B cell (primary cell): ENCODE results near the gene ZSCAN12. TPM values are rescaled to one million over a fixed set of nuclear protein-coding genes. Genes with fewer than 3 reads are reported as not detected.

ENCODE experiments used
- ATAC-seq: fragments of 200-7000 bp; cut with Tn5 transposase; one replicate; pipeline ENCODE4 v1.10.0; 2021; ENCODE audit warnings: low read depth, mild to moderate bottlenecking, moderate number of reproducible peaks, moderate library complexity
- CTCF ChIA-PET: fragments of 350-600 bp; sonication (Branson Sonifier 250); formaldehyde crosslinking; loops from one replicate; lab custom pipeline; 2021; ENCODE audit warnings: antibody characterized with exemption, inconsistent platforms; lab: Charles Lee
- POLR2A ChIA-PET: fragments of 350-600 bp; sonication (Branson Sonifier 250); formaldehyde crosslinking; loops from one replicate; lab custom pipeline; 2021; ENCODE audit warnings: antibody characterized with exemption; lab: Charles Lee
- DNase-seq: peaks from one replicate; pipeline ENCODE4 v3.0.0; 2013
- H2AFZ ChIP-seq: 2 replicates; pipeline ENCODE4 v1.6.1; 2012; ENCODE audit warnings: mild to moderate bottlenecking, low read depth, low read length; ENCODE audit not compliant: insufficient read depth, poor library complexity, severe bottlenecking
- H3K27ac ChIP-seq, 2 donors: 1 replicate in 1 of 2; 2 replicates in 1 of 2; pipeline ENCODE4 v1.5.1; 2012 to 2013; ENCODE audit warnings: low read length in 2 of 2, mild to moderate bottlenecking in 2 of 2, moderate library complexity in 1 of 2
- H3K27me3 ChIP-seq, 4 experiments: fragments of 200-600 bp in 1 of 4; sonication (generic) in 1 of 4; replicated peaks in 1 of 4; 1 replicate in 2 of 4; 2 replicates in 2 of 4; pipeline versions ENCODE4 v1.6.1 to v1.7.0; 2013 to 2016; ENCODE audit warnings: low read length in 3 of 4, mild to moderate bottlenecking in 2 of 4, mixed read lengths in 1 of 4, moderate library complexity in 1 of 4; ENCODE audit not compliant: insufficient read depth in 4 of 4, control insufficient read depth in 3 of 4; ENCODE audit errors: control extremely low read depth in 1 of 4
- H3K36me3 ChIP-seq, 2 experiments: replicated peaks in 1 of 2; 1 replicate in 1 of 2; 2 replicates in 1 of 2; pipeline versions ENCODE4 v1.6.1 to v1.7.1; 2013; ENCODE audit warnings: low read length in 1 of 2; ENCODE audit not compliant: insufficient read depth in 2 of 2, control insufficient read depth in 1 of 2; ENCODE audit errors: control extremely low read depth in 1 of 2, extremely low read depth in 1 of 2
- H3K4me1 ChIP-seq, 2 donors: fragments of 200-600 bp in 1 of 2; sonication (generic) in 1 of 2; 1 replicate in 1 of 2; 2 replicates in 1 of 2; pipeline versions ENCODE4 v1.5.1 to v1.6.1; 2013 to 2017; ENCODE audit warnings: low read length in 2 of 2; ENCODE audit not compliant: control insufficient read depth in 2 of 2, insufficient read depth in 2 of 2
- H3K4me2 ChIP-seq: replicated peaks from 2 replicates; pipeline ENCODE3; 2012; ENCODE audit warnings: mild to moderate bottlenecking, low read depth, low read length; ENCODE audit not compliant: poor library complexity, severe bottlenecking
- H3K4me3 ChIP-seq, 5 experiments: fragments of 200-600 bp in 1 of 5; sonication (generic) in 1 of 5; 1 replicate in 3 of 5; 2 replicates in 2 of 5; pipeline versions ENCODE4 v1.5.1 to v1.7.0; 2011 to 2016; ENCODE audit warnings: low read length in 4 of 5, mild to moderate bottlenecking in 4 of 5, low read depth in 2 of 5, control low read depth in 1 of 5, moderate library complexity in 1 of 5; ENCODE audit not compliant: insufficient read depth in 1 of 5; ENCODE audit errors: control extremely low read depth in 1 of 5, extremely low read depth in 1 of 5
- H3K79me2 ChIP-seq: fragments of 200-600 bp; sonication (generic); one replicate; pipeline ENCODE4 v1.6.0; 2016; ENCODE audit warnings: low read length; ENCODE audit not compliant: control insufficient read depth, insufficient read depth
- H3K9ac ChIP-seq: fragments of 200-600 bp; sonication (generic); 2 replicates; pipeline ENCODE4 v1.6.1; 2017; ENCODE audit warnings: mild to moderate bottlenecking, low read length, moderate library complexity
- H3K9me3 ChIP-seq, 3 donors: one replicate each; pipeline versions ENCODE4 v1.6.1 to v1.7.1; 2013; ENCODE audit warnings: low read length in 2 of 3; ENCODE audit not compliant: control insufficient read depth in 2 of 3, insufficient read depth in 1 of 3; ENCODE audit errors: control extremely low read depth in 1 of 3
- H4K20me1 ChIP-seq: 2 replicates; pipeline ENCODE4 v1.6.0; 2012; ENCODE audit warnings: mild to moderate bottlenecking, low read length; ENCODE audit not compliant: insufficient read depth, control insufficient read depth, poor library complexity, severe bottlenecking
- H3K27ac Mint-ChIP-seq: one replicate; pipeline ENCODE4 v1.8.0; 2021; ENCODE audit warnings: mixed read lengths
- H3K27me3 Mint-ChIP-seq: one replicate; pipeline ENCODE4 v1.8.0; 2021; ENCODE audit warnings: mixed read lengths
- H3K4me1 Mint-ChIP-seq: one replicate; pipeline ENCODE4 v1.8.0; 2021; ENCODE audit warnings: mixed read lengths
- H3K4me3 Mint-ChIP-seq: one replicate; pipeline ENCODE4 v1.8.0; 2021; ENCODE audit warnings: mixed read lengths
- H3K9me3 Mint-ChIP-seq: one replicate; pipeline ENCODE4 v1.8.0; 2022; ENCODE audit warnings: mixed read lengths; ENCODE audit not compliant: insufficient read depth
- EZH2 ChIP-seq: IDR thresholded peaks from 2 replicates; pipeline ENCODE4 v1.6.1; 2012; ENCODE audit warnings: borderline replicate concordance, low read depth, mild to moderate bottlenecking, moderate library complexity, low read length; ENCODE audit not compliant: insufficient read depth, poor library complexity, severe bottlenecking
- WGBS: methylation state at CpG from one replicate; pipeline ENCODE4 v1.1.5; 2013; ENCODE audit warnings: missing lambda C conversion rate; ENCODE audit not compliant: insufficient coverage; 5-methylcytosine and 5-hydroxymethylcytosine counted together
- intact Hi-C: fragments of 100-400 bp; cut with micrococcal nuclease; formaldehyde crosslinking; loops from one replicate; pipeline ENCODE4 v1.10.0; 2022
- polyA plus RNA-seq: library from polyadenylated mRNA; depleted of rRNA; stranded (reverse); fragments of >200 nt; gene quantifications from 2 replicates; pipeline ENCODE4 v1.2.3, GENCODE V29; 2012
- total RNA-seq, 2 donors: library from RNA; stranded (reverse); fragments of 120-200 nt in 1 of 2; gene quantifications; 1 replicate in 1 of 2; 2 replicates in 1 of 2; pipeline versions ENCODE4 v1.2.3 to v1.2.4, GENCODE V29; 2013 to 2022
- TF ChIP-seq, protein P1 (sequence below): fragments of 200-600 bp; IDR thresholded peaks from one replicate; pipeline ENCODE4 v1.8.0; 2022; ENCODE audit warnings: antibody characterized with exemption, mild to moderate bottlenecking

The ZSCAN12 gene
- total and polyA plus RNA-seq, 2 donors (not counting 1 experiment from before 2014, with no cell fraction given): 3.5 to 14.8 TPM

DNA sequence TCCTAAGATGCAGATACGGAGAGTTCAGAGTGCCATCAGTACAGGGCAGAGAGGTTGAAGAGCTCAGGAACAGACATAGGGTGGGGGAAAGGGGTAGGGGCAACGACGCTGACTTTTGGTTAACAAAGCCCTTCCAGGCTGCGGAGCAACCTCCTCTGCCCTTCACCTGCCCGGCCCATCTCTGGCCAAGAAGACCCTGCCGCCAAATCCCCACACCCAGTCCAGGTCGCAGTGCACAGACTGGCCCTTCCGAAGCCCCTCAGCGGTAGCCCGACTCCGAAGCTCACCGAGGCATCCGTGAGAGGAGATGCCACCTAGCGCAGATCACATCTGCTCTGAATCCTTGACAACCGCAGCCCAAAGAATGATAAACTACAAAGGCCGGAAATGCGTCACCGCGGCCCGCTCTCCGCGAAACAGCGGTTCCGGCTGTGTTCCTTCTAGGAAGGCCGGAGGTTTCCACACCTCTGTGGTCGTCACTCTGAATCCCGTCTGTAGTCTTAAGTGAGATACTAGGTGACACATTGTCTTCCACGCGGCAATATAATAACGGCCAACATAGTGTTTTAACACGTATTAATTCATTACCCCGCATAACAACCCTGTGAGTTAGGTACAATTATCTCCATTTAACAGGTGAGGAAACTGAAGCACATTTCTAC is 43.7 kb upstream of the ZSCAN12 start, which contains the start of gene ZSCAN23:
Gene ZSCAN23 (minus strand): TSS at position 380 of the 662 bp plus-strand sequence. CDS start 7,225 bp downstream, outside the sequence.
- Mint-ChIP-seq H3K27me3 (peaks cover 60% of the 10 kb centered on the region), H3K4me3 (peak within 1 kb of the TSS; percentile 94), H3K9me3 (peaks cover 9% of the 10 kb centered on the region), H3K4me1 (peaks cover 16% of the 10 kb centered on the region), H3K27ac (peak within 1 kb of the TSS; percentile 64)
- Histone ChIP-seq H3K4me1 (peaks cover 16 to 23% of the 10 kb centered on the region in 2 donors), H3K9me3 (peaks cover 4 to 26% (median 16%) of the 10 kb centered on the region in 3 donors), H3K4me3 (peak within 1 kb of the TSS; percentile 11 to 58 (median 53)), H4K20me1 (no peaks in the 10 kb centered on the region), H3K4me2 (peak within 1 kb of the TSS; percentile 73), H3K27ac (no peak within 1 kb of the TSS), H3K36me3 (no peaks in the 10 kb centered on the region), H3K27me3 (peaks cover 0 to 44% (median 34%) of the 10 kb centered on the region in 4 experiments), H3K9ac (peak within 1 kb of the TSS; percentile 58), H2AFZ (peak within 1 kb of the TSS; percentile 70), H3K79me2 (no peaks in the 10 kb centered on the region)
- no peak for TF ChIP-seq EZH2
- TF ChIP-seq, protein P1, sequence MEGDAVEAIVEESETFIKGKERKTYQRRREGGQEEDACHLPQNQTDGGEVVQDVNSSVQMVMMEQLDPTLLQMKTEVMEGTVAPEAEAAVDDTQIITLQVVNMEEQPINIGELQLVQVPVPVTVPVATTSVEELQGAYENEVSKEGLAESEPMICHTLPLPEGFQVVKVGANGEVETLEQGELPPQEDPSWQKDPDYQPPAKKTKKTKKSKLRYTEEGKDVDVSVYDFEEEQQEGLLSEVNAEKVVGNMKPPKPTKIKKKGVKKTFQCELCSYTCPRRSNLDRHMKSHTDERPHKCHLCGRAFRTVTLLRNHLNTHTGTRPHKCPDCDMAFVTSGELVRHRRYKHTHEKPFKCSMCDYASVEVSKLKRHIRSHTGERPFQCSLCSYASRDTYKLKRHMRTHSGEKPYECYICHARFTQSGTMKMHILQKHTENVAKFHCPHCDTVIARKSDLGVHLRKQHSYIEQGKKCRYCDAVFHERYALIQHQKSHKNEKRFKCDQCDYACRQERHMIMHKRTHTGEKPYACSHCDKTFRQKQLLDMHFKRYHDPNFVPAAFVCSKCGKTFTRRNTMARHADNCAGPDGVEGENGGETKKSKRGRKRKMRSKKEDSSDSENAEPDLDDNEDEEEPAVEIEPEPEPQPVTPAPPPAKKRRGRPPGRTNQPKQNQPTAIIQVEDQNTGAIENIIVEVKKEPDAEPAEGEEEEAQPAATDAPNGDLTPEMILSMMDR: no peak
- ChIA-PET POLR2A (no interaction called here), CTCF (no interaction called here)
- DNase-seq (peak; percentile 80), ATAC-seq (peak; percentile 76)
- 6% methylated on average over 25 of the region's 32 CpGs for WGBS
- intact Hi-C loops: loop anchor here (1.0 kb wide), 1 partner anchor 44 kb away; the partner anchor contains the start of gene ZSCAN12

- Histone ChIP-seq H3K4me3 (peak overlapping the region in 2 of 5 experiments; percentile 53 to 56), H3K9ac (no peak overlapping the region), H3K36me3 (no peaks in the 10 kb centered on the region), H4K20me1 (no peaks in the 10 kb centered on the region), H3K4me1 (peaks cover 16 to 23% of the 10 kb centered on the region in 2 donors), H3K4me2 (peak overlapping the region; percentile 73), H3K79me2 (no peaks in the 10 kb centered on the region), H3K9me3 (peaks cover 4 to 26% (median 16%) of the 10 kb centered on the region in 3 donors), H3K27ac (no peak overlapping the region), H3K27me3 (peaks cover 0 to 44% (median 34%) of the 10 kb centered on the region in 4 experiments), H2AFZ (peak overlapping the region; percentile 70)
- intact Hi-C loops: no loop called here
- H3K4me1 Mint-ChIP-seq: peaks cover 16% of the 10 kb centered on the region
- ChIA-PET POLR2A (no interaction called here), CTCF (no interaction called here)
- no peak overlapping the region for H3K27ac Mint-ChIP-seq
- TF ChIP-seq EZH2: no peak
- TF ChIP-seq, protein P1: no peak
- H3K27me3 Mint-ChIP-seq: peaks cover 60% of the 10 kb centered on the region
- WGBS: 100% methylated on average over 2 of the region's 7 CpGs
- ATAC-seq (no peak), DNase-seq (no peak)
- peaks cover 9% of the 10 kb centered on the region for H3K9me3 Mint-ChIP-seq
- peak overlapping the region; percentile 94 for H3K4me3 Mint-ChIP-seq
These were observed 43.0 kb upstream of the ZSCAN12 start for GRCh38 chr6:28442586-28442985.
